Measurements from ENCODE around the gene CNPPD1.

Gene CNPPD1

GRCh38 chr2:219182331-219183150 lies 5.8 kb upstream of the CNPPD1 start:
- TF ChIP-seq, protein P1, sequence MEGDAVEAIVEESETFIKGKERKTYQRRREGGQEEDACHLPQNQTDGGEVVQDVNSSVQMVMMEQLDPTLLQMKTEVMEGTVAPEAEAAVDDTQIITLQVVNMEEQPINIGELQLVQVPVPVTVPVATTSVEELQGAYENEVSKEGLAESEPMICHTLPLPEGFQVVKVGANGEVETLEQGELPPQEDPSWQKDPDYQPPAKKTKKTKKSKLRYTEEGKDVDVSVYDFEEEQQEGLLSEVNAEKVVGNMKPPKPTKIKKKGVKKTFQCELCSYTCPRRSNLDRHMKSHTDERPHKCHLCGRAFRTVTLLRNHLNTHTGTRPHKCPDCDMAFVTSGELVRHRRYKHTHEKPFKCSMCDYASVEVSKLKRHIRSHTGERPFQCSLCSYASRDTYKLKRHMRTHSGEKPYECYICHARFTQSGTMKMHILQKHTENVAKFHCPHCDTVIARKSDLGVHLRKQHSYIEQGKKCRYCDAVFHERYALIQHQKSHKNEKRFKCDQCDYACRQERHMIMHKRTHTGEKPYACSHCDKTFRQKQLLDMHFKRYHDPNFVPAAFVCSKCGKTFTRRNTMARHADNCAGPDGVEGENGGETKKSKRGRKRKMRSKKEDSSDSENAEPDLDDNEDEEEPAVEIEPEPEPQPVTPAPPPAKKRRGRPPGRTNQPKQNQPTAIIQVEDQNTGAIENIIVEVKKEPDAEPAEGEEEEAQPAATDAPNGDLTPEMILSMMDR (IDR thresholded peaks at IDR 0.05; ENCODE audit: insufficient read depth, low read depth, low read length, missing control alignments), result no peak
- no peak for DNase-seq (ENCODE audit: low read depth)
- H3K4me3 ChIP-seq (ENCODE audit: low read length), result no peak overlapping the region

- TF ChIP-seq, protein P1 (IDR thresholded peaks at IDR 0.05; ENCODE audit: insufficient read depth, low read depth, low read length, missing control alignments), result no peak
- H3K4me3 ChIP-seq (ENCODE audit: low read length), result no peak overlapping the region
- no peak for DNase-seq (ENCODE audit: low read depth)
Observed at GRCh38 chr2:219181531-219181930, 4.8 kb upstream of the CNPPD1 start.

- TF ChIP-seq, protein P1 (IDR thresholded peaks at IDR 0.05; ENCODE audit: insufficient read depth, low read depth, low read length, missing control alignments), result no peak
- no peak overlapping the region for H3K4me3 ChIP-seq (ENCODE audit: low read length)
- no peak for DNase-seq (ENCODE audit: low read depth)
Observed at GRCh38 chr2:219180961-219181360, 4.2 kb upstream of the CNPPD1 start.

DNA sequence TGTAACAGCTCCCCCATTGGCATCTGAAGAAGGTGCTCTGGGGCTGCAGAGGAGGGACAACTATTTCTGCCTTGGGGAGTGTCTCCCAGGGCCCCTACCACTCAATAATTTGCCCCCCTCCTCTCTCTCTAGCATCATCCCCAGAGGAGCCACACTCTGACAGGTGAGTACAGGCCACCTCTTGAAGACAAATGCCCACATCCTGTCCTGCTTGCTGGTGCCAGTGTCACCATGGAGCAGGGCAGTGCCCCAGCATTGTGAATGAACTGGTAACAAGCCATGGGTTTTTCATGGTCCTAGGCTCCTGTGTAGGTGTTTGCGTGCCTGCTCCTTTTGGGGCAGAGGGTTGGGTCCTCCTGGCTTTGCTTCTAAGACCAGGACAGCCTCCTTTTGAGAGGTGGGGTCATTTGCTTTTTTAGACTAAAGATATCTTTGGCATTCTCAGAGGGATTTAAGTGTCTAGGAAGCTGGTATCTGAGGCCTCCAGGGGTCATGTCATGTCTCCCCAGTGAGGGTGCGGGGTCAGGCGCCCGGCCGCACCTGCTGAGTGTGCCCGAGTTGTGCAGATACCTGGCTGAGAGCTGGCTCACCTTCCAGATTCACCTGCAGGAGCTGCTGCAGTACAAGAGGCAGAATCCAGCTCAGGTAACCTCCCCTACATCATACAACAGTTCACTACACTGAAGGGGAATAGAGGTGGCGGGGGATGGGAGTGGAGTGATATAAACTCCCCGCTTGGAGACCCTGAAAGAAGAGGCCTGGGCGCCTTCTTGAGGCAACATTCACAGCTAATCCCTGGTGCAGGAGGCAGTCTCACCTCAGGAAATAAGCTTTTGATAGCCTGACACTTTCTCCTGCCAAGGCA lies 3.1 kb upstream of the CNPPD1 start:
- H3K4me3 ChIP-seq (ENCODE audit: low read length), result no peak overlapping the region
- TF ChIP-seq, protein P1 (IDR thresholded peaks at IDR 0.05; ENCODE audit: insufficient read depth, low read depth, low read length, missing control alignments), result no peak
- no peak for DNase-seq (ENCODE audit: low read depth)

- DNase-seq (ENCODE audit: low read depth), result peak; percentile 36
- TF ChIP-seq, protein P1 (IDR thresholded peaks at IDR 0.05; ENCODE audit: insufficient read depth, low read depth, low read length, missing control alignments), result no peak
- H3K4me3 ChIP-seq (ENCODE audit: low read length), result peak overlapping the region; percentile 75
Observed at GRCh38 chr2:219178377-219179175, 1.9 kb upstream of the CNPPD1 start.

GRCh38 chr2:219177552-219178376 lies 1.0 kb upstream of the CNPPD1 start, which contains the start of gene RETREG2:
TSS of gene RETREG2 (plus strand) at chr2:219178275. CDS start at chr2:219178353, 78 bp downstream.
- TF ChIP-seq, protein P1 (IDR thresholded peaks at IDR 0.05; ENCODE audit: insufficient read depth, low read depth, low read length, missing control alignments), result no peak
- peak within 1 kb of the TSS; percentile 91 for H3K4me3 ChIP-seq (ENCODE audit: low read length)
- peak; percentile 93 for DNase-seq (ENCODE audit: low read depth)
